ENCODE results near the gene PYURF. TPM values are rescaled to one million over a fixed set of nuclear protein-coding genes. Genes with fewer than 3 reads are reported as not detected.
A peak's percentile ranks its signal among the peaks of the same experiment; 100 is the strongest.
"Not testable (repeated sequence)": the region's sequence is repeated elsewhere in the genome, so short reads cannot be mapped to it uniquely, and the experiment has no call there.

The PYURF gene
- 10 to 100 TPM; 58.6 to 68.6 TPM for total RNA-seq

- Histone ChIP-seq H3K9me3 (no peaks in the 10 kb centered on the region), H3K4me1 (peaks cover 6% of the 10 kb centered on the region), H3K27me3 (no peaks in the 10 kb centered on the region), H3K4me3 (peak within 1 kb of the TSS; percentile 67), H3K27ac (peak within 1 kb of the TSS; percentile 82), H3K9ac (ENCODE audit: low read depth in 2 of 2, low read length in 2 of 2) (peak within 1 kb of the TSS; percentile 89 to 97), H3K36me3 (no peaks in the 10 kb centered on the region)
- peak; percentile 96 for DNase-seq
- intact Hi-C loops (cut with DNase I), result no loop called here
- no peak for TF ChIP-seq CTCF (IDR thresholded peaks at IDR 0.05)
Observed at GRCh38 chr4:88523325-88524129, at the start of gene PYURF. PYURF (minus strand) TSS chr4:88523776; CDS start chr4:88523700, 76 bp downstream.

GRCh38 chr4:88570001-88570400 lies 46.4 kb upstream of the PYURF start:
- Histone ChIP-seq H3K27ac (no peak overlapping the region), H3K27me3 (no peaks in the 10 kb centered on the region), H3K4me3 (no peak overlapping the region), H3K9ac (ENCODE audit: low read depth in 2 of 2, low read length in 2 of 2) (no peak overlapping the region), H3K36me3 (no peaks in the 10 kb centered on the region), H3K9me3 (no peaks in the 10 kb centered on the region), H3K4me1 (no peaks in the 10 kb centered on the region)
- no peak for DNase-seq
- intact Hi-C loops (cut with DNase I), result no loop called here
- no peak for TF ChIP-seq CTCF (IDR thresholded peaks at IDR 0.05)

GRCh38 chr4:88567591-88567990 lies 44.0 kb upstream of the PYURF start:
- no peak for TF ChIP-seq CTCF (IDR thresholded peaks at IDR 0.05)
- no peaks in the 10 kb centered on the region for H3K9me3 ChIP-seq

GRCh38 chr4:88549815-88550214 lies 26.2 kb upstream of the PYURF start:
- Histone ChIP-seq H3K4me1 (no peaks in the 10 kb centered on the region), H3K9me3 (no peaks in the 10 kb centered on the region), H3K4me3 (no peak overlapping the region), H3K36me3 (no peaks in the 10 kb centered on the region), H3K27ac (no peak overlapping the region), H3K9ac (ENCODE audit: low read depth in 2 of 2, low read length in 2 of 2) (no peak overlapping the region), H3K27me3 (no peaks in the 10 kb centered on the region)
- DNase-seq, result no peak
- no peak for TF ChIP-seq CTCF (IDR thresholded peaks at IDR 0.05)
- intact Hi-C loops (cut with DNase I), result no loop called here

More at GRCh38 chr4:88567591-88567990, 44.0 kb upstream of the PYURF start:
- no peak for DNase-seq
- no peak overlapping the region for H3K27ac ChIP-seq
- no peaks in the 10 kb centered on the region for H3K27me3 ChIP-seq
- no peaks in the 10 kb centered on the region for H3K36me3 ChIP-seq
- H3K4me1 ChIP-seq, result no peaks in the 10 kb centered on the region
- no peak overlapping the region for H3K4me3 ChIP-seq
- H3K9ac ChIP-seq (ENCODE audit: low read depth in 2 of 2, low read length in 2 of 2), result no peak overlapping the region
- intact Hi-C loops (cut with DNase I), result no loop called here

GRCh38 chr4:88539322-88540068 lies 15.9 kb upstream of the PYURF start:
- not testable (repeated sequence) for H3K9ac ChIP-seq (ENCODE audit: low read depth in 2 of 2, low read length in 2 of 2); H3K27me3 ChIP-seq; H3K27ac ChIP-seq; H3K4me1 ChIP-seq; H3K36me3 ChIP-seq; H3K4me3 ChIP-seq; H3K9me3 ChIP-seq
- intact Hi-C loops (cut with DNase I), result loop anchor here (5.0 to 10.0 kb wide), 2 partner anchors 118 to 495 kb away; no protein-coding TSS in a partner anchor
- DNase-seq, result peak; percentile 83
- TF ChIP-seq CTCF (IDR thresholded peaks at IDR 0.05), result peak; percentile 66
